Ishikawa (cell line): Measurements from ENCODE around the gene SPTBN5.

Experiments
- CEBPB ChIP-seq: IDR thresholded peaks from 2 replicates; pipeline ENCODE4 v1.6.1; 2012
- CREB1 ChIP-seq: IDR thresholded peaks from 2 replicates; pipeline ENCODE4 v1.6.1; 2012; ENCODE audit warnings: low read depth
- EP300 ChIP-seq: IDR thresholded peaks from 2 replicates; pipeline ENCODE4 v1.6.1; 2012; ENCODE audit warnings: borderline replicate concordance
- FOXM1 ChIP-seq: IDR thresholded peaks from 2 replicates; pipeline ENCODE4 v1.6.1; 2012; ENCODE audit warnings: low read depth, borderline replicate concordance
- MAX ChIP-seq: IDR thresholded peaks from 2 replicates; pipeline ENCODE4 v1.6.1; 2012
- NFIC ChIP-seq: IDR thresholded peaks from 2 replicates; pipeline ENCODE4 v1.6.1; 2012
- RAD21 ChIP-seq: IDR thresholded peaks from 2 replicates; pipeline ENCODE4 v1.6.1; 2012; ENCODE audit warnings: low read depth
- REST ChIP-seq: IDR thresholded peaks from 2 replicates; pipeline ENCODE4 v1.6.1; 2012; ENCODE audit warnings: low read depth, mild to moderate bottlenecking
- TAF1 ChIP-seq: IDR thresholded peaks from 2 replicates; pipeline ENCODE4 v1.6.1; 2012; ENCODE audit warnings: low read depth, mild to moderate bottlenecking
- TCF12 ChIP-seq: IDR thresholded peaks from 2 replicates; pipeline ENCODE4 v1.6.1; 2012; ENCODE audit warnings: low read depth
- TEAD4 ChIP-seq: IDR thresholded peaks from 2 replicates; pipeline ENCODE4 v1.6.1; 2012
- USF1 ChIP-seq: IDR thresholded peaks from 2 replicates; pipeline ENCODE4 v1.6.1; 2012
- YY1 ChIP-seq: IDR thresholded peaks from 2 replicates; pipeline ENCODE4 v1.6.1; 2012; ENCODE audit warnings: low read depth
- ZBTB7A ChIP-seq: IDR thresholded peaks from 2 replicates; pipeline ENCODE4 v1.6.1; 2012; ENCODE audit warnings: low read depth

GRCh38 chr15:41844814-41845213 lies 49.0 kb downstream of the SPTBN5 start:
- no peak for TF ChIP-seq YY1
- TF ChIP-seq TAF1 = no peak
- TF ChIP-seq EP300 = no peak
- no peak for TF ChIP-seq RAD21
- TF ChIP-seq ZBTB7A = no peak
- TF ChIP-seq CREB1 = no peak
- TF ChIP-seq FOXM1 = no peak
- no peak for TF ChIP-seq CEBPB
- TF ChIP-seq REST = no peak
- no peak for TF ChIP-seq NFIC
- TF ChIP-seq MAX = no peak
- TF ChIP-seq TCF12 = no peak
- no peak for TF ChIP-seq TEAD4
- no peak for TF ChIP-seq USF1
